Measurements from ENCODE around the gene BOC. TPM values are rescaled to one million over a fixed set of nuclear protein-coding genes. Genes with fewer than 3 reads are reported as not detected.

BOC gene
- total and polyA plus RNA-seq, 2 of the 13 experiments (the other 11 are each of a cell fraction or from before 2014, with no cell fraction given): 0.04 TPM; not detected in 1

DNA sequence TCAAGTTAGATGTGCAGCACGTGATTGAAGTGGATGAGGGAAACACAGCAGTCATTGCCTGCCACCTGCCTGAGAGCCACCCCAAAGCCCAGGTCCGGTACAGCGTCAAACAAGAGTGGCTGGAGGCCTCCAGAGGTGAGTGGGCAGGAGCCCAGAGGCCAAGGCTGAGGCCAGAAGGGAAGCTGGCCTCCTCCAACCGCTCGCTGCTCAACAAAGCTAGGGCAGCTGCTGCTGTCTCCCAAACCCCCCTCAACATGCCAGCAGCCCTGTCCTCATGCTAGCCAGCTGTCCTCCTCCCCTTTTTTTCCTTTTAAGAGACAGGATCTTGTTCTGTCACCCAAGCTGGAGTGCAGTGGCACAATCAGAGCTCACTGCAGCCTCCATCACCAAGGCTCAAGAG lies 57.0 kb downstream of the BOC start (continued):
- TF ChIP-seq, protein P1, sequence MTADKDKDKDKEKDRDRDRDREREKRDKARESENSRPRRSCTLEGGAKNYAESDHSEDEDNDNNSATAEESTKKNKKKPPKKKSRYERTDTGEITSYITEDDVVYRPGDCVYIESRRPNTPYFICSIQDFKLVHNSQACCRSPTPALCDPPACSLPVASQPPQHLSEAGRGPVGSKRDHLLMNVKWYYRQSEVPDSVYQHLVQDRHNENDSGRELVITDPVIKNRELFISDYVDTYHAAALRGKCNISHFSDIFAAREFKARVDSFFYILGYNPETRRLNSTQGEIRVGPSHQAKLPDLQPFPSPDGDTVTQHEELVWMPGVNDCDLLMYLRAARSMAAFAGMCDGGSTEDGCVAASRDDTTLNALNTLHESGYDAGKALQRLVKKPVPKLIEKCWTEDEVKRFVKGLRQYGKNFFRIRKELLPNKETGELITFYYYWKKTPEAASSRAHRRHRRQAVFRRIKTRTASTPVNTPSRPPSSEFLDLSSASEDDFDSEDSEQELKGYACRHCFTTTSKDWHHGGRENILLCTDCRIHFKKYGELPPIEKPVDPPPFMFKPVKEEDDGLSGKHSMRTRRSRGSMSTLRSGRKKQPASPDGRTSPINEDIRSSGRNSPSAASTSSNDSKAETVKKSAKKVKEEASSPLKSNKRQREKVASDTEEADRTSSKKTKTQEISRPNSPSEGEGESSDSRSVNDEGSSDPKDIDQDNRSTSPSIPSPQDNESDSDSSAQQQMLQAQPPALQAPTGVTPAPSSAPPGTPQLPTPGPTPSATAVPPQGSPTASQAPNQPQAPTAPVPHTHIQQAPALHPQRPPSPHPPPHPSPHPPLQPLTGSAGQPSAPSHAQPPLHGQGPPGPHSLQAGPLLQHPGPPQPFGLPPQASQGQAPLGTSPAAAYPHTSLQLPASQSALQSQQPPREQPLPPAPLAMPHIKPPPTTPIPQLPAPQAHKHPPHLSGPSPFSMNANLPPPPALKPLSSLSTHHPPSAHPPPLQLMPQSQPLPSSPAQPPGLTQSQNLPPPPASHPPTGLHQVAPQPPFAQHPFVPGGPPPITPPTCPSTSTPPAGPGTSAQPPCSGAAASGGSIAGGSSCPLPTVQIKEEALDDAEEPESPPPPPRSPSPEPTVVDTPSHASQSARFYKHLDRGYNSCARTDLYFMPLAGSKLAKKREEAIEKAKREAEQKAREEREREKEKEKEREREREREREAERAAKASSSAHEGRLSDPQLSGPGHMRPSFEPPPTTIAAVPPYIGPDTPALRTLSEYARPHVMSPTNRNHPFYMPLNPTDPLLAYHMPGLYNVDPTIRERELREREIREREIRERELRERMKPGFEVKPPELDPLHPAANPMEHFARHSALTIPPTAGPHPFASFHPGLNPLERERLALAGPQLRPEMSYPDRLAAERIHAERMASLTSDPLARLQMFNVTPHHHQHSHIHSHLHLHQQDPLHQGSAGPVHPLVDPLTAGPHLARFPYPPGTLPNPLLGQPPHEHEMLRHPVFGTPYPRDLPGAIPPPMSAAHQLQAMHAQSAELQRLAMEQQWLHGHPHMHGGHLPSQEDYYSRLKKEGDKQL (CRISPR knock-in tag; IDR thresholded peaks at IDR 0.05; ENCODE audit: low read depth): no peak
- no peak for TF ChIP-seq KLF9 (CRISPR knock-in tag; IDR thresholded peaks at IDR 0.05; ENCODE audit: low read depth)
- TF ChIP-seq TCF7L2 (IDR thresholded peaks at IDR 0.05; ENCODE audit: low read depth, low read length): no peak
- TF ChIP-seq ZNF557 (CRISPR knock-in tag; IDR thresholded peaks at IDR 0.05): no peak
- TF ChIP-seq, protein P2, sequence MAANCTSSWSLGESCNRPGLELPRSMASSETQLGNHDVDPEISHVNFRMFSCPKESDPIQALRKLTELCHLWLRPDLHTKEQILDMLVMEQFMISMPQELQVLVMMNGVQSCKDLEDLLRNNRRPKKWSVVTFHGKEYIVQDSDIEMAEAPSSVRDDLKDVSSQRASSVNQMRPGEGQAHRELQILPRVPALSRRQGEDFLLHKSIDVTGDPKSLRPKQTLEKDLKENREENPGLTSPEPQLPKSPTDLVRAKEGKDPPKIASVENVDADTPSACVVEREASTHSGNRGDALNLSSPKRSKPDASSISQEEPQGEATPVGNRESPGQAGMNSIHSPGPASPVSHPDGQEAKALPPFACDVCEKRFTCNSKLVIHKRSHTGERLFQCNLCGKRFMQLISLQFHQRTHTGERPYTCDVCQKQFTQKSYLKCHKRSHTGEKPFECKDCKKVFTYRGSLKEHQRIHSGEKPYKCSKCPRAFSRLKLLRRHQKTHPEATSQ (CRISPR knock-in tag; IDR thresholded peaks at IDR 0.05; ENCODE audit: borderline replicate concordance): no peak

DNA sequence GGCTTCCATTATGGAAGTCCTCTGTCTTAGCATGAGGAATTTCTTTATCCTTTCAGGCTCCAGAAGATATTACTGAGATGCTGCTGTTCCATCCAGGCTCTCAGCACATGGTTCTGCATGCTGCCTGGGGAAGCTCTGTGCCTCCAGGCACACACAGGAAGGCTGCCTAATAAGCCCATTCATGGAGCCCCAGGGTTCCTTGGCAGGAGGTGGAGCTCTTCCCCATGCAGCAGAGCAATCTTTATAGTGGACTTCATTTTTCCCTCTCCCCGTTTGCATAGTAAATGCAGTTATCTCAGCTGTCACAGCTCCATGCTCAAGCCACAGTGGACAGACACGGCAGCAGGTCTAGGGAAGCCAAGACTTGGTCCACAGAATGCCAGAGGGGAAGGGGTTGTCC lies 57.6 kb downstream of the BOC start:
- Histone ChIP-seq H3K4me3 (replicated peaks in 1 of 3; ENCODE audit: insufficient read depth in 1 of 3, low read depth in 2 of 3, low read length in 3 of 3) (no peak overlapping the region), H3K79me2 (ENCODE audit: insufficient read depth, low read length) (no peaks in the 10 kb centered on the region), H3K9ac (ENCODE audit: insufficient read depth, low read depth, low read length) (no peak overlapping the region), H3K4me2 (ENCODE audit: low read depth, low read length) (no peak overlapping the region), H3K9me3 (ENCODE audit: low read length) (no peaks in the 10 kb centered on the region), H3K27me3 (ENCODE audit: control insufficient read depth in 1 of 2, insufficient read depth in 2 of 2, low read length in 2 of 2) (peaks cover 3 to 45% of the 10 kb centered on the region in 2 experiments; a peak in 3 of 5 replicates), H2AFZ (ENCODE audit: low read length) (no peak overlapping the region), H3K4me1 (ENCODE audit: insufficient read depth, low read length) (no peaks in the 10 kb centered on the region), H4K20me1 (ENCODE audit: insufficient read depth, low read length) (no peaks in the 10 kb centered on the region), H3K27ac (ENCODE audit: extremely low read length, insufficient read depth, low read length) (no peak overlapping the region), H3K36me3 (replicated peaks in 1 of 2; ENCODE audit: control insufficient read depth in 1 of 2, insufficient read depth in 2 of 2, low read length in 2 of 2) (no peaks in the 10 kb centered on the region)
- ChIA-PET POLR2A (no interaction called here), CTCF (ENCODE audit: low intra/inter-chr PET ratio, low total read pairs) (no interaction called here)
- WGBS (ENCODE audit: low lambda C conversion rate): 25% methylated on average over 2 of the region's 2 CpGs
- DNase-seq (ENCODE audit: low spot score) (no peak), FAIRE-seq (no peak), ATAC-seq (no peak)
- intact Hi-C loops (cut with micrococcal nuclease; ENCODE audit: unreplicated experiment): no loop called here
- BruUV-seq (replicated peaks): no TSS peak
- in situ Hi-C loops (cut with HindIII; ENCODE audit: extremely low pct_ligation_motif_present, low pct_unique_long_range_greater_than_20kb): no loop called here
- no peak for TF ChIP-seq ZNF841 (CRISPR knock-in tag; IDR thresholded peaks at IDR 0.05; ENCODE audit: borderline replicate concordance)
- no peak for TF ChIP-seq ZNF230 (CRISPR knock-in tag; IDR thresholded peaks at IDR 0.05)
- TF ChIP-seq SP140L (CRISPR knock-in tag; IDR thresholded peaks at IDR 0.05; ENCODE audit: borderline replicate concordance): no peak
- TF ChIP-seq AFF4 (CRISPR knock-in tag; IDR thresholded peaks at IDR 0.05): no peak
- no peak for TF ChIP-seq DNMT1 (CRISPR knock-in tag; IDR thresholded peaks at IDR 0.05)
- TF ChIP-seq ZNF331 (CRISPR knock-in tag; IDR thresholded peaks at IDR 0.05): no peak
- no peak for TF ChIP-seq RXRB (CRISPR knock-in tag; IDR thresholded peaks at IDR 0.05; ENCODE audit: borderline replicate concordance)

Measured in HepG2 (cell line).